VCaP (cell line): ENCODE results near the gene TTC9.

ENCODE experiments used
- H3K27ac ChIP-seq: fragments of 450-650 bp; 2 replicates; pipeline ENCODE4 v1.5.1; 2017
- CTCF ChIP-seq: fragments of 450-650 bp; conservative IDR thresholded peaks from 2 replicates; pipeline ENCODE4 v1.5.1; 2017; ENCODE audit warnings: mild to moderate bottlenecking, moderate library complexity

The TTC9 gene

GRCh38 chr14:70641548-70642302 lies at the start of gene TTC9:
Gene TTC9 (plus strand): TSS chr14:70641916. CDS start chr14:70642130, 214 bp downstream.
- TF ChIP-seq CTCF: no peak
- H3K27ac ChIP-seq: peak within 1 kb of the TSS; percentile 74

- no peak overlapping the region for H3K27ac ChIP-seq
- TF ChIP-seq CTCF: no peak
Measured at GRCh38 chr14:70594461-70594860, 47.3 kb upstream of the TTC9 start.

GRCh38 chr14:70595443-70596185 lies 46.1 kb upstream of the TTC9 start:
- H3K27ac ChIP-seq: no peak overlapping the region
- no peak for TF ChIP-seq CTCF

GRCh38 chr14:70597731-70598130 lies 44.0 kb upstream of the TTC9 start:
- no peak overlapping the region for H3K27ac ChIP-seq
- TF ChIP-seq CTCF: no peak

- no peak overlapping the region; the same call in 1 of the 2 replicates for H3K27ac ChIP-seq
- no peak for TF ChIP-seq CTCF
Measured at GRCh38 chr14:70599345-70599744, 42.4 kb upstream of the TTC9 start.

GRCh38 chr14:70600382-70601157 lies 41.1 kb upstream of the TTC9 start, which contains the start of gene MED6:
Gene MED6 (minus strand): TSS chr14:70600655. CDS start chr14:70600637, 18 bp downstream.
- H3K27ac ChIP-seq: peak within 1 kb of the TSS; percentile 81
- TF ChIP-seq CTCF: no peak

- peak overlapping the region; percentile 81 for H3K27ac ChIP-seq
- TF ChIP-seq CTCF: no peak
Measured at GRCh38 chr14:70601162-70601561, 40.6 kb upstream of the TTC9 start.
